C4-2B (cell line): ENCODE results near the gene EXD3.

Experiments
- H3K27ac ChIP-seq: fragments of 450-650 bp; 2 replicates; pipeline ENCODE4 v1.5.1; 2017
- ZFX ChIP-seq: fragments of 450-650 bp; IDR thresholded peaks from 2 replicates; pipeline ENCODE4 v1.6.1; 2017
- TF ChIP-seq, protein P1 (sequence below): fragments of 450-650 bp; conservative IDR thresholded peaks from 2 replicates; pipeline ENCODE4 v1.5.1; 2017; ENCODE audit warnings: mild to moderate bottlenecking

EXD3 gene

DNA sequence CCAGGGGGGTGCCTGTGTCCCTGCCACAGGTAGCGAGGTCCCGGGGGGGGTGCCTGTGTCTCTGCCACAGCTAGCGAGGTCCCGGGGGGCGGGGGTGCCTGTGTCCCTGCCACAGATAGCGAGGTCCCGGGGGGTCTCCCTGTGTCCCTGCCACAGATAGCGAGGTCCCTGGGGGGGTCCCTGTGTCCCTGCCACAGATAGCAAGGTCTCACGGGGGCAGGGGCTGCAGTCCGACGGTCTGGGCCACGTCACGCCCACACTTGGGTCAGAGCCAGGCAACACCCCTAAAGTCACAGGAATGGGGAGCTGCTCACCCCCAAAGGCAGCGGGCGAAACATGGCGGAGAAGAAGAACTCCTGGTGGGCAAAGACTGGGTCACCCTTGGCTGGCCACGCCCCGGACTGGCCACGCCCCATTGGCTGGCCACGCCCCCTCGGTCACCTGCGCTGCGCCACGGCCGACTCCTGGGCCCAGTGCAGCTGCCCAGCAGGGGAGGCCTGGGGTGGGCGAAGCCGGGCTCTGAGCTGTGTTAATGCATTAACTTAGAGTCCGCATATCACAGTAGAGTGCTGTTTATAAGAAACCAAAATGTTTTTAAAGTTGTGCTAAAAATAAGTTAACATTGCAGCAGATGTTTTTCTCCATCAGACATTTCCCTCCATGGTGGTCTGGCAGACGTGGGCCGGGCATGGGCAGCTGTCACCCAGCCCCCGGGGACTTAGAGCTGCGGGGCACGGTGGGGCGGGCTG lies 7.2 kb upstream of the EXD3 start:
- no peak overlapping the region for H3K27ac ChIP-seq
- no peak for TF ChIP-seq ZFX
- TF ChIP-seq, protein P1, sequence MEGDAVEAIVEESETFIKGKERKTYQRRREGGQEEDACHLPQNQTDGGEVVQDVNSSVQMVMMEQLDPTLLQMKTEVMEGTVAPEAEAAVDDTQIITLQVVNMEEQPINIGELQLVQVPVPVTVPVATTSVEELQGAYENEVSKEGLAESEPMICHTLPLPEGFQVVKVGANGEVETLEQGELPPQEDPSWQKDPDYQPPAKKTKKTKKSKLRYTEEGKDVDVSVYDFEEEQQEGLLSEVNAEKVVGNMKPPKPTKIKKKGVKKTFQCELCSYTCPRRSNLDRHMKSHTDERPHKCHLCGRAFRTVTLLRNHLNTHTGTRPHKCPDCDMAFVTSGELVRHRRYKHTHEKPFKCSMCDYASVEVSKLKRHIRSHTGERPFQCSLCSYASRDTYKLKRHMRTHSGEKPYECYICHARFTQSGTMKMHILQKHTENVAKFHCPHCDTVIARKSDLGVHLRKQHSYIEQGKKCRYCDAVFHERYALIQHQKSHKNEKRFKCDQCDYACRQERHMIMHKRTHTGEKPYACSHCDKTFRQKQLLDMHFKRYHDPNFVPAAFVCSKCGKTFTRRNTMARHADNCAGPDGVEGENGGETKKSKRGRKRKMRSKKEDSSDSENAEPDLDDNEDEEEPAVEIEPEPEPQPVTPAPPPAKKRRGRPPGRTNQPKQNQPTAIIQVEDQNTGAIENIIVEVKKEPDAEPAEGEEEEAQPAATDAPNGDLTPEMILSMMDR, result no peak

DNA sequence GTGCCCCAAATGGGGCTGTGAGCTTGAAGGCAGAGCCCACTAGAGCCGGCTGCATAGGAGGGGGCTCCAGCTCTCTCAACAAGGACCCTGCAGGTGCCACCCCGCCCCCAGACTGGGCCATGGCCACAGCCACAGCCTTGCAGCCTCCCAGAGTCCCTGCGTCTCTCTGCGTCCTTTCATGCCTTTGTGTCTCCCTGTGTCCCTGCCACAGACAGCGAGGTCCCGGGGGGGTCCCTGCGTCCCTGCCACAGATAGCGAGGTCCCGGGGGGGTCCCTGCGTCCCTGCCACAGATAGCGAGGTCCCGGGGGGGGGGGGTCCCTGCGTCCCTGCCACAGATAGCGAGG lies 6.6 kb upstream of the EXD3 start:
- TF ChIP-seq, protein P1, result no peak
- no peak for TF ChIP-seq ZFX
- H3K27ac ChIP-seq, result no peak overlapping the region

DNA sequence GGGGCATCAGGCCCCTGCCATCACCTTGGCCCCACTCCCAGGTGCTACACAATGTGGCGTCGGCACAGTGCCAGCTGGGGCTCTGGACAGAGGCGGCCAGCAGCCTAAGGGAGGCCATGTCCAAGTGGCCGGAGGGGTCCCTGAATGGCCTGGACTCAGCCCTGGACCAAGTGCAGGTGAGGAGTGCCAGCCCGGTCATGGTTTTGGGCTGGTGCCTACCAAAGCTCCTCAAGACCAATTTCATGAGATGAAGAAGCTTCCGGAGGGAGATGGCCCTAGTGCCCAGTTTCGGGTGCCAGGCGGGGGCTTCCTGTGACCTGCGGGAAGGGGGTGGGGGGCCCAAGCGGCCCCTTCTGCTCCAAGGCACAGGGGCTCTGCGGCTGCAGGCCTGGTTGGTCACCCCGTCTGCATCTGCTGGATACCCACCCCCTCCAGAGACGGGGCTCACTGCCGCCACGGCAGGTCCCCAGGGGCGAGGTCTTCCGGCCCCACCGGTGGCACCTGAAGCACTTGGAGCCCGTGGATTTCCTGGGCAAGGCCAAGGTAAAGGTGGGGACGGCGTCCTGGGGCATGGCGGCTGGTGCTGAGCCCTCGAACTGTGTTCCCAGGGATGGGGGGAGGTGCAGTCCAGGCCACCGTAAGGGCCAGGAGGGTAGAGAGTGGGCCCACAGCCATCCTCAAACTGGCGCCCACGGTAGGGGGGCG lies 6.0 kb upstream of the EXD3 start:
- no peak overlapping the region for H3K27ac ChIP-seq

DNA sequence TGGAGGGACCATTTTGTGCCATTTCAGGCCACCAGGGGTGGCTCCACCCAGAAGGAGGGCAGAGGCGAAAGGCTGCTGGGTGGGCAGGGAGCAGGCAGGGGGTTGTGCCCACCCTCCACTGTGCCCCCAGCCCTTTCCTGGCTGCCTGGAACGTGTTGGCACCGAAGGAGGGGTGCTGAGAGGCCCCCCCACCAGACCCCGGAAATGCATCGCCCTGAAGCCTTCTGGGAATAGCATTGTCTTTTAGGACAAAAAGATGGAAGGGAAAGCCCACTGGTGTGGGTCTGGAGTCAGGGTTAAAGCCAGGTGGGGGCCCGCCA lies 5.3 kb upstream of the EXD3 start:
- TF ChIP-seq, protein P1, result no peak; the same call in 1 of the 2 replicates
- no peak for TF ChIP-seq ZFX
- no peak overlapping the region for H3K27ac ChIP-seq

More for the DNA sequence above, 6.0 kb upstream of the EXD3 start:
- no peak for TF ChIP-seq ZFX
- TF ChIP-seq, protein P1, result no peak

DNA sequence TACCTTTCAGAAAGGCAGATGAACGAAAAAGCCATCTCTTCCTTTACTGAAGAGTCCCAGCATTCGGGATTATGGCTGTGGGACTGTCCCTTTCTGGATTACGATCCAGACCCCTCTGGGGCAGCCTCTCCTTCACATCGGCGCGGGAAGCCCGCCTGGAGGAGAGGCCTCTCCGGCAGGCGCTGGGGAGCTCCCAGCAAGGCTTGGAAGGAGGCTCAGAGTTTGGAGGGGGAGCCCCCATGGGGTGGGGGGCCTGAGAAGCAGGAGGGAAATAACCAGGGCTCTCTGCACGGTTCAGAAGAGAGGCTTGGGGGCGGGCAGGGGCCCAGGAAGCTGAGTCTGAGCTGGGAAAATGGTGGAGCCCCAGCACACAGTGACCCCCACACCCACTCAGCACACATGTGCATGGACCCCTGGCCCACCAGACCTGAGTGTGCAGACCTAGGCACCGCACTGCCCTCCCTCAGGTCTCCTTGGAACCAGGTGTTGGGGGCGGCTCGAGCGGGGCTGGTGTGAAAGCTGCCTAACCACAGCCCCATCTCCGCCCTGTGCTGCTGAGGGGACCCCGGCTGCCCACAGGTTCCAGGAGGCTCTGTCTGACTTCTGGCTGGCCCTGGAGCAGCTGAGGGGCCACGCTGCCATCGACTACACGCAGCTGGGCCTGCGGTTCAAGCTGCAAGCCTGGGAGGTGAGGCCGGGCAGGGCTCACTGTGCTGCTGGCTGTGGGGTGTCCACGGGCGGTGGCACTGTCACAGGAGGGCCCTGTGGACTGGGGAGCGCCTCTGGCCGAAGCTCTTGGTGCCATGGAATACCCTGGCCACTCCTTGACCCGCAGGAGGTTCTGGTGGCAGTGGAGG lies 4.7 kb upstream of the EXD3 start:
- no peak for TF ChIP-seq ZFX
- TF ChIP-seq, protein P1, result no peak
- no peak overlapping the region for H3K27ac ChIP-seq

DNA sequence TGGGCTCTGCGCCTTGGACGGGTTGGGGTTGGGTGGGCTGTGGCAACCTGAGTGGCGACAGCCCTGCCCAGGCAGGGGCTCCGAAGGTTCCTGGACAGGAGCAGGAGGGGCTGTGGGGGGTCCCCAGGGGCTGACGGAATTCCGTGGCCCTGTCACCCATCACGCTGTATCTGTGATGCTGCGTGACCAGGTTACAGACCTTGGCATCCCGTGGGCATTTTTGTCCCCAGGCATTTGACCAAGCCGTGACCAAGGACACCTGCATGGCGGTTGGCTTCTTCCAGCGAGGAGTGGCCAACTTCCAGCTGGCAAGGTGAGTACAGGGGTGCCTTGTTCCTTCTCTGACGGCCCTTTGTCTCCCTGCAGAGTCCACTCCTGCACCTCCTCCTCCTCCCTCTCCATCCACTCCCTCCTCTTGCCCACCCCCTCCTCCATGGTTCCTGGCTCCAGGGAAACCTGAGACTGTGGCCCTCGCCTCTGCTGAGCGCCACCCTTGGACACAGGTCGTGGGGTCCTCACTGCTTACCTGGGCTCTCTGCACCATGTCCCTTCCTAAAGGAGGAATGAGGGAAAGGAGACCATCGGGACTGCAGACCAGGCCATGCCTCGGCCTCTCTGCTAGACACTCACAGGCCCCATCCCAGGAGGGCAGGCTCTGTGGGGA lies 3.2 kb upstream of the EXD3 start:
- no peak overlapping the region for H3K27ac ChIP-seq
- TF ChIP-seq ZFX, result no peak
- TF ChIP-seq, protein P1, result no peak
